GM18858 (cell line): ENCODE measurements around the gene MRPL4.
"Not testable (repeated sequence)": the region's sequence is repeated elsewhere in the genome, so short reads cannot be mapped to it uniquely, and the experiment has no call there.

Experiments
- ATAC-seq: cut with Tn5 transposase; IDR thresholded peaks from one replicate; pipeline ENCODE4 v1.9.1; 2021; ENCODE audit not compliant: unreplicated experiment

Gene MRPL4

DNA sequence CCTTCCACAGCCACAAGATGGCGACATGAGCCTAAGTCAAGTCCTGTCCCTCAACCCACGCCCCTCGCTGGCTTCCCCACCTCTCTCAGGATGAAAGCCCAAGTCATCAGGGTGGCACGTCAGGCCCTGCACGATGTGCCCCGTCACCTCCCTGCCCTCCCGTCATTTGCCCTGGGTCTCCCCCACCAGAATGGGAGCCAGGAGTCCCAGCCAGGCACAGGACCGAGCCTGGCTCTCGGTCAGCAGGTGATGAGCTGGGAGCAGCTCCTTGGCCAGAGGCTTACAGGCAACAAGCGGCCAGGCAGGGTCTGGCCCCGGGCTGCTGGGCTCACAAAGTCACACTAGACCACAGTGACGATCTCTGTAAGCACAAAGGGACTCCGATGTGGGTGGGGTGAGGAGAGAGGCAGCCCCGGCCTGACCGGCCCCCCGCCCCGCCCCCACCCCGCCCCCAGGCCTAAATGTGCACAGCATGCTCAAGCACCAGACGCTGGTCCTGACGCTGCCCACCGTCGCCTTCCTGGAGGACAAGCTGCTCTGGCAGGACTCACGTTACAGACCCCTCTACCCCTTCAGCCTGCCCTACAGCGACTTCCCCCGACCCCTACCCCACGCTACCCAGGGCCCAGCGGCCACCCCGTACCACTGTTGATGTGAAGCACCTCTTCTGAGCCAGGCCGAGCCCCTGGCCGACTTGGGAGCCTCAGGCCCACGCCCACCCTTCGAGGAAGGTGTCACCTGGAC lies 7.3 kb downstream of the MRPL4 start:
- ATAC-seq = no peak

DNA sequence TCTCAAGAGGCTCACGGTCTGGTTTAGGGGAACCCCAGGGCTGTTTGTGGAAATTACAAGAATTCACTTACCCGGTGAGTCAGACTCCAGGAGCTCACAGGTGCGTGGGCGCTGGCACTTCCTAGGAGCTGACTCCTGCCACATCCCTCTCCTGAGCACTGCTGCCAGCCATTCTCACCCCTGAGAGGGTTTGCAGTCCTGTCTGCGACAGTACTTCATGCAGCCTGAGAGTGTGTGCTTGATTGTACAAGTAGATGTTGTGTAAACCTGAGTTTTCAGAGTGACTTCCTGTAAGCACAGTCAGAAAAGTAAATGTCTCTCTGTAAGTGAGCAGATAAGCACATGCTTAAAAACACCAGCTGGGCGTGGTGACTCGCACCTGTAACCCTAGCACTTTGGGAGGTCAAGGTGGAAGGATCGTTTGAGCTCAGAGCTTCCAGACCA lies 8.1 kb downstream of the MRPL4 start:
- ATAC-seq = no peak

GRCh38 chr19:10262771-10263170 lies 10.8 kb downstream of the MRPL4 start:
- ATAC-seq = no peak

DNA sequence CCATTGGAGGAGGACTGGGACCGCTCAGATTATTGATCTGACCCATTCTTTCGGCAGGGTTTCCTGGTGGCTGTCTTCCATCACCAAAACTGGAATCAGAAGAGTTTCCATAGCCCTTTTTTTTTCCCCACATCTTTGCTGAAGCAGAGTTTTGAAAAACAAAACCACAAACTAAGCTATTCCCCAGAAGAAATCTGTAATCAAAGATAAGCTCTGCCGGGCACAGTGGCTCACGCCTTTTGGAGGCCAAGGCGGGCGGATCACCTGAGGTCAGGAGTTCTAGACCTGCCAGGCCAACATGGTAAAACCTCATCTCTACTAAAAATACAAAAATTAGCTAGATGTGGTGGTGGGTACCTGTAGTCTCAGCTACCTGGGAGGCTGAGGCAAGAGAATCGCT lies 14.7 kb downstream of the MRPL4 start:
- ATAC-seq = no peak

DNA sequence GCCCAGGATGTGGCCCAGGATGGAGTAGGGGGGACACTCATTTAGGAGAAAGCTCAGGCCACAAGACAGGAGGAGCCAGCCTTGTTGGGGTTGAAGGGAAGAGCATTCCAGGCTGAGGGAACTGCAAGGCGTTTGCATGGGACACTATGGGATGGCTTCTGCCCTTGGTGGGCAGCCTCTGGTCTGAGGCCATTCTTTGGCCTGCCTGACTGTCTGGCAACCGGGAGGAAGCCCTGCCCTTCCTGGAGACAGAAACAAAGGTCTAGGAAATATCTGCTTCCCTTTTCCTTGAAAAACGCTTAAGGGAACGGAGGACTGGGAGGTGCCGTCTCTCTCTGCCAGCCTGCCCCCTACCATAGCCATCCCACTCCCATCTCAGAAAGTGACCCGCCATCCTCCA lies 16.1 kb downstream of the MRPL4 start:
- ATAC-seq = no peak

DNA sequence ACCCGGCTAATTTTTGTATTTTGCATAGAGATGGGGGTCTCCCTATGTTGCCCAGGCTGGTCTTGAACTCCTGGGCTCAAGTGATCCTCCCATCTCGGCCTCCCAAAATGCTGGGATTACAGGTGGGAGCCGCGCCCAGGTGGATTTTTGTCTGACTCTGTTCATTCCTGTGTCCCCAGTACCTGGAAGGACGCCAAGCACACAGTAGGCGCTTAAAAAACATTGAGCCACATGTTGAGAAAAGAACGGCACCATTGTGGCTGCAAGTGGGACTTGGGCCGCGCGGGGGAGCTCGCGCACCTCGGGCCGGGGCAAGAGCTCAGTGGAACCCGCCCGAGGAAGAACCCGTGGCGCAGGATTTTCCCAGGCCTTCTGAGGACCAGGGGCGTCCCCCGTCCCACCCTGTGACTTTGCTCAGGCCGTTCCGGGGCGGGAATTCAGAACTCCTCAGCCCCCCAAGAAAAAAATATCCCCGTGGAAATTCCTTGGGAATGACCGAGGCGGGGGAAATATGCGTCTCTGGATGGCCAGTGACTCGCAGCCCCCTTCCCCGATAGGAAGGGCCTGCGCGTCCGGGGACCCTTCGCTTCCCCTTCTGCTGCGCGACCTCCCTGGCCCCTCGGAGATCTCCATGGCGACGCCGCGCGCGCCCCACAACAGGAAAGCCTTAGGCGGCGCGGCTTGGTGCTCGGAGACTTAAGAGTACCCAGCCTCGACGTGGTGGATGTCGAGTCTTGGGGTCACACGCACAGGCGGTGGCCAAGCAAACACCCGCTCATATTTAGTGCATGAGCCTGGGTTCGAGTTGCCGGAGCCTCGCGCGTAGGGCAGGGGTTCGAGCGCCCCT lies 17.5 kb downstream of the MRPL4 start:
- no peak for ATAC-seq

GRCh38 chr19:10270180-10270615 lies 18.2 kb downstream of the MRPL4 start:
- ATAC-seq = no peak

GRCh38 chr19:10270616-10271394 lies 18.8 kb downstream of the MRPL4 start, which contains the start of gene ICAM1:
Gene ICAM1, plus strand, starts transcription at chr19:10271120. Its CDS starts 40 bp downstream, at chr19:10271160.
- ATAC-seq = no peak

DNA sequence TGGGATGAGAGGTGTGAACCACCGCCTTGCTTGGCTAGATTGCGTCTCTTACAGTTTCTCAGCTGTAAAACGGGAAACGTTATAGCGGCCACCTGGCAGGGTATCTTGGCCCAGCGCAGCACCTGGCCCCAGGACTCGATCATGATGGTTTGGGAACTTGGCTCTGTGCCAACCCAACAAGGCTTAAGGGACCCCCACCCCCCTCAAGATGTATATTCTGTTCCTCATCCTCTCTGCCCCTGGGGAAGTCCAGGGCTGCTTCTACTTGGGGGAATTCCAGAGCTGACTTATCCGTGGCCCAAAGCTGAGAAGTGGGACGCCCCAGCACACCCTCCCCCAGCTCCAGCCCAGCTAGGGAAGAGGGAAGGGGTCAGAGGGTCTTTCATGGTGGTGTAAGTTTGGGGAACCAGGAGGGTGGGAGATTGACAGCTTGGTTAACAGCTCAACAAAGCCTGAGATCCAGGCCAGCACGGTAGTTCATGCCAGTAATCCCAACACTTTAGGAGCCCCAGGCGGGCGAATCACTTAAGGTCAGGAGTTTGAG lies 19.6 kb downstream of the MRPL4 start:
- ATAC-seq = no peak

GRCh38 chr19:10274589-10274988 lies 22.6 kb downstream of the MRPL4 start:
- ATAC-seq = no peak

DNA sequence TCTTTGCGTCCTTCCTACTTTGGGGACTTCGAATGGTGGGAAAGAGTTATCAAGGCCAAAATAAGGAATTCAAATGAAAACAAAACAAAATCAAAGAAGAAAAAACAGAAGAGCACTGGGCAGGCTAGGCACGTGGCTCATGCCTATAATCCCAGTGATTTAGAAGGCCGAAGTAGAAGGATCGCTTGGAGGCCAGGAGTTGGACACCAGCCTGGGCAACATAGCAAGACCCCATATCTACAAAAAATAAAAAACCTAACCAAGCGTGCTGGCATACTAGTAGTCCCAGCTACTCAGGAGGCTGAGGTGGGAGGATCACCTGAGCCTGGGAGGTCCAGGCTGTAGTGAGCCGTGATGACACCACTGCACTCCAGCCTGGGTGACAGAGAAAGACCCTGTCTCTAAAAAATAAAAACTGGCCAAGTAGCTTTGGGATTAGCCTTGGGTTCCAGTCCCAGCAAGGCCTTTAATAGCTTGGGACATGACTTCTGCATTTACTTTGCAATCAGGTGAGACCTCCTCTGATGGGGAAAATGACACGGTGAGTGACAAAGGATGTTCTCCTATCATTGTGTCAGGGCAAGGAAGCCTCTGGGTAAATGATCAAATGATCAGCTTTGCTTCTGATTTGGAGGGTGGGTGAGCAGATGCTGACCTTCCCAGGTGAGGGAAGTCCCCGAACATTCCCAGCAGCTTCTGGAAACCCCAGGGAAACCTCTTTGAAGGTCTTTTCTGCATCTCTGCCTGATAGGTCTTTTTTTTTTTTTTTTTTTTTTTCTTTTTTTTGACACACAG lies 26.0 kb downstream of the MRPL4 start:
- ATAC-seq = no peak

DNA sequence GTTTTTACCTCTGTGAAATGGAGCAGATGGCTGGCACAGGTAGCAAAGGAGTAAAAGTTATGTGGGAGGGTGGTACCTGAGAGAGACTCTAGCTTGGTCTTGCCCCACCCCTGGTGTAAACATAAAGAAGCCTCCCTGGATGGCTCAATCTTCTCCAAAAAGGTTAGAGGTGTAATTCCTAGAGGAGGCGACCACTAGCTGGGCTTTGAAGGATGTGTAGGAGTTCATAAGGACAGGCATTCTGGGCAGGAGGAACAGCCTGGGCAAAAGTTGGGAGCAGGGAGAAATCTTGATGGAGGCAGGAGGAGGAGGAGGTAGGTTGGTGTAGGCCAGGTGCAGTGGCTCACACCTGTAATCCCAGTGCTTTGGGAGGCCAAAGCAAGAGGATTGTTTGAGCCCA lies 26.9 kb downstream of the MRPL4 start:
- no peak for ATAC-seq

DNA sequence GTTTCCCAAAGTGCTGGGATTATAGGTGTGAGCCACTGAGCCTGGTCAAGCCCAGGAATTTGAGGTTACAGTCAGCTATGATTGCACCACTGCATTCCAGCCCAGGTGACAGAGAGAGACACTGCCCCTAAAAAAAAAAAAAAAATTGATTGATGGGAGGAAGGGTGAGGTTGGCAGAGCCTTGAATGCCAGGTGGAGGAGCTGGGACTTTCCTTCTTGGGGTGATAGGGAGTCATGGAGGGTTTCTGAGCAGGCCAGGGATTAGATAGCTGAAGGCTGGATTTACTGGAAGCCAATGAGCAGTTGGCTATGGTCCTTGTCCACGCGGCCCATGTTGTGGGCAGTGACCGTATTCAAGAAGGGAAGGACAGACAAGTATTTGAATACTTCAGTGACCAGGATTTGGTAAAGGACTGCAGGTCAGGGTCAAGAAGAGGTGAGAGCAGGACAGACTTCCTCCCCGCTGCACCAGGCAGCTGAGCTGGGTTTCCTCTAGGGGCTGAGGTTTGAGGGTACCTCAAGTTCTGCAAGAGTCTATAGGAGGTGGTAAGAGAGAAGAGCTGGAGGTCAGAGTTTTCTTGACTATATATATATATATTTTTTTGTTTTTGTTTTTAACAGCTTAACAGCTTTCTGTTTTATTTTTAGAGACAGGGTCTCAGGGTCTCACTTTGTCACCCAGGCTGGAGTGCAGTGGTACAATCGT lies 27.9 kb downstream of the MRPL4 start:
- no peak for ATAC-seq

DNA sequence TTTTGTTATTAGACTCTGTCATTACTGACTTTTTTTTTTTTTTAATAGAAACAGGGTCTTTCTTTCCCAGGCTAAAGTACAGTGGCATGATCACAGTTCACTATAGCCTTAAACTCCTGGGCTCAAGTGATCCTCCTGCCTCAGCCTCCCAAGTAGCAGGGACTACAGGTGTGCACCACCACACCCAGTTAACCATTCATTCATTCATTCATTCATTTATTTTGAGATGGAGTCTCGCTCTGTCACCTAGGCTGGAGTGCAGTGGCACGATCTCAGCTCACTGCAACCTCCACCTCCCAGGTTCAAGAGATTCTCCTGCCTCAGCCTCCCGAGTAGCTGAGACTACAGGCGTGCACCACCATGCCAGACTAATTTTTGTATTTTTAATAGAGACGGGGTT lies 30.0 kb downstream of the MRPL4 start:
- not testable (repeated sequence) for ATAC-seq

DNA sequence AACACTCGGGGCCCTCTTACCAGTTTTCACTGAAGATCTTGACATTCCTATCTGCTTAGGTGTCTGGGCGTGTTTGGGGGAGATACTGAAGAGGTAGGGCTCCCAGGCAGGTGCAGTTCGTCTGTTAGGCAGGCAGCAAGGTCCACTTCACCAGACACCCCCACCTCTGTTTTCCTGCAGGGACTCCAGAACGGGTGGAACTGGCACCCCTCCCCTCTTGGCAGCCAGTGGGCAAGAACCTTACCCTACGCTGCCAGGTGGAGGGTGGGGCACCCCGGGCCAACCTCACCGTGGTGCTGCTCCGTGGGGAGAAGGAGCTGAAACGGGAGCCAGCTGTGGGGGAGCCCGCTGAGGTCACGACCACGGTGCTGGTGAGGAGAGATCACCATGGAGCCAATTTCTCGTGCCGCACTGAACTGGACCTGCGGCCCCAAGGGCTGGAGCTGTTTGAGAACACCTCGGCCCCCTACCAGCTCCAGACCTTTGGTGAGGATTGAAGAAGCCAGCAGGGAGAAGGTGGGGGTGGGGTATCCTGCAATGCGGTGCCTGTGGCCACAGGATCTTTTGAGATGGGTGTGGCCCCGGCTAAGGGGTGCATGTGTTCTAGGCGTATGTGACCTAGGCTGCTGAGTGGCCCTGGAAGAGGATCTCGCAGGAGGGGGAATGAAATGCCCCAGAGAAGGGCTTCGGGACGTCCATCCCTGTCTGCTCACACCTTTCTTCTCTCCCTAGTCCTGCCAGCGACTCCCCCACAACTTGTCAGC lies 31.5 kb downstream of the MRPL4 start:
- no peak for ATAC-seq

DNA sequence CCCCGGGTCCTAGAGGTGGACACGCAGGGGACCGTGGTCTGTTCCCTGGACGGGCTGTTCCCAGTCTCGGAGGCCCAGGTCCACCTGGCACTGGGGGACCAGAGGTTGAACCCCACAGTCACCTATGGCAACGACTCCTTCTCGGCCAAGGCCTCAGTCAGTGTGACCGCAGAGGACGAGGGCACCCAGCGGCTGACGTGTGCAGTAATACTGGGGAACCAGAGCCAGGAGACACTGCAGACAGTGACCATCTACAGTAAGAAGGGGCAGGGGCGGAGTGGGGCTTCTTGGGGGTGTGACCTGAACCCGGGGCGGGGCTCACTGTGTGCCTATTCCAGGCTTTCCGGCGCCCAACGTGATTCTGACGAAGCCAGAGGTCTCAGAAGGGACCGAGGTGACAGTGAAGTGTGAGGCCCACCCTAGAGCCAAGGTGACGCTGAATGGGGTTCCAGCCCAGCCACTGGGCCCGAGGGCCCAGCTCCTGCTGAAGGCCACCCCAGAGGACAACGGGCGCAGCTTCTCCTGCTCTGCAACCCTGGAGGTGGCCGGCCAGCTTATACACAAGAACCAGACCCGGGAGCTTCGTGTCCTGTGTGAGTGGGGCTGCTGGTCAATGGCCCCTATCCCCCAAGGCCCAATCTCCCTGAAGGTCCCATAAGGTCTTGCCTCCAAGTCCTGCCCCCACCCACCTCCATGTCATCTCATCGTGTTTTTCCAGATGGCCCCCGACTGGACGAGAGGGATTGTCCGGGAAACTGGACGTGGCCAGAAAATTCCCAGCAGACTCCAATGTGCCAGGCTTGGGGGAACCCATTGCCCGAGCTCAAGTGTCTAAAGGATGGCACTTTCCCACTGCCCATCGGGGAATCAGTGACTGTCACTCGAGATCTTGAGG lies 32.3 kb downstream of the MRPL4 start:
- no peak for ATAC-seq

DNA sequence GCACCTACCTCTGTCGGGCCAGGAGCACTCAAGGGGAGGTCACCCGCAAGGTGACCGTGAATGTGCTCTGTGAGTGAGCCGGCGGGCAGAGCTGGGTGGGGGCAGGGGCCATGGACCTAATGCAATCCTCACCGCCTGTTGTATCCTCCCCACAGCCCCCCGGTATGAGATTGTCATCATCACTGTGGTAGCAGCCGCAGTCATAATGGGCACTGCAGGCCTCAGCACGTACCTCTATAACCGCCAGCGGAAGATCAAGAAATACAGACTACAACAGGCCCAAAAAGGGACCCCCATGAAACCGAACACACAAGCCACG lies 32.9 kb downstream of the MRPL4 start:
- no peak for ATAC-seq

DNA sequence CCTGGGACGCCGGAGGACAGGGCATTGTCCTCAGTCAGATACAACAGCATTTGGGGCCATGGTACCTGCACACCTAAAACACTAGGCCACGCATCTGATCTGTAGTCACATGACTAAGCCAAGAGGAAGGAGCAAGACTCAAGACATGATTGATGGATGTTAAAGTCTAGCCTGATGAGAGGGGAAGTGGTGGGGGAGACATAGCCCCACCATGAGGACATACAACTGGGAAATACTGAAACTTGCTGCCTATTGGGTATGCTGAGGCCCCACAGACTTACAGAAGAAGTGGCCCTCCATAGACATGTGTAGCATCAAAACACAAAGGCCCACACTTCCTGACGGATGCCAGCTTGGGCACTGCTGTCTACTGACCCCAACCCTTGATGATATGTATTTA lies 33.4 kb downstream of the MRPL4 start:
- no peak for ATAC-seq
